Gastroesophageal sphincter (tissue), 3 donors: ENCODE results near the gene LRRC25.

ENCODE experiments used
- CTCF ChIP-seq, 4 experiments: fragments of 200-600 bp in 2 of 4; fragments of 450-650 bp in 2 of 4; sonication (generic) in 1 of 4; IDR thresholded peaks; one replicate each; pipeline ENCODE4 v1.5.1; 2017 to 2019; ENCODE audit warnings: antibody characterized with exemption in 4 of 4, mild to moderate bottlenecking in 2 of 4, moderate library complexity in 2 of 4
- EP300 ChIP-seq: sonication (generic); formaldehyde crosslinking; IDR thresholded peaks from one replicate; pipeline ENCODE4 v1.6.1; 2017; ENCODE audit warnings: antibody characterized with exemption, mild to moderate bottlenecking
- POLR2A ChIP-seq, 2 donors: fragments of 450-650 bp; IDR thresholded peaks; one replicate each; pipeline ENCODE4 v1.6.1; 2017; ENCODE audit warnings: antibody characterized with exemption in 2 of 2, mild to moderate bottlenecking in 2 of 2, moderate library complexity in 1 of 2
- POLR2AphosphoS5 ChIP-seq: sonication (generic); formaldehyde crosslinking; IDR thresholded peaks from one replicate; pipeline ENCODE4 v1.6.1; 2017; ENCODE audit warnings: antibody characterized with exemption

- no peak for TF ChIP-seq CTCF (IDR thresholded peaks at IDR 0.05)
- no peak for TF ChIP-seq POLR2AphosphoS5
- TF ChIP-seq POLR2A (IDR thresholded peaks at IDR 0.05) = no peak
- no peak for TF ChIP-seq EP300
These were observed 34.2 kb upstream of the LRRC25 start for GRCh38 chr19:18431351-18432197.
